Neural progenitor cell (in vitro differentiated cells): ENCODE results near the gene TEX51. TPM values are rescaled to one million over a fixed set of nuclear protein-coding genes. Genes with fewer than 3 reads are reported as not detected.

Experiments used
- DNase-seq: peaks from one replicate; pipeline ENCODE4 v3.0.0-alpha.2; 2016; ENCODE audit warnings: low spot score
- H2AFZ ChIP-seq: fragments of 200-600 bp; sonication (generic); replicated peaks from 2 replicates; pipeline ENCODE4 v1.6.1; 2016; ENCODE audit warnings: antibody characterized with exemption
- H3F3A ChIP-seq: fragments of 200-600 bp; sonication (generic); 2 replicates; pipeline ENCODE4 v1.6.1; 2016; ENCODE audit warnings: antibody characterized with exemption, low read depth
- H3K27ac ChIP-seq: fragments of 200-600 bp; sonication (generic); 2 replicates; pipeline ENCODE4 v1.5.1; 2016; ENCODE audit warnings: mild to moderate bottlenecking
- H3K27me3 ChIP-seq: fragments of 200-600 bp; sonication (generic); 2 replicates; pipeline ENCODE4 v1.6.1; 2016; ENCODE audit warnings: mild to moderate bottlenecking, moderate library complexity
- H3K36me3 ChIP-seq: fragments of 200-600 bp; sonication (generic); 2 replicates; pipeline ENCODE4 v1.5.1; 2016
- H3K4me1 ChIP-seq: fragments of 200-600 bp; sonication (generic); 2 replicates; pipeline ENCODE4 v1.6.1; 2016; ENCODE audit warnings: mixed run types
- H3K4me2 ChIP-seq: fragments of 200-600 bp; sonication (generic); 2 replicates; pipeline ENCODE4 v1.6.1; 2016
- H3K4me3 ChIP-seq: fragments of 200-600 bp; sonication (generic); 2 replicates; pipeline ENCODE4 v1.5.1; 2016
- H3K79me2 ChIP-seq: fragments of 200-600 bp; sonication (generic); 2 replicates; pipeline ENCODE4 v1.6.1; 2016; ENCODE audit warnings: low read depth
- H3K9ac ChIP-seq: fragments of 200-600 bp; sonication (generic); 2 replicates; pipeline ENCODE4 v1.6.1; 2016
- H3K9me3 ChIP-seq: fragments of 200-600 bp; sonication (generic); 2 replicates; pipeline ENCODE4 v1.5.1; 2016; ENCODE audit warnings: low read depth
- H4K20me1 ChIP-seq: fragments of 200-600 bp; sonication (generic); 2 replicates; pipeline ENCODE4 v1.6.1; 2016; ENCODE audit warnings: low read depth
- H3K27ac Mint-ChIP-seq: 3 replicates; pipeline ENCODE4 v1.8.0; 2021; ENCODE audit warnings: mixed read lengths
- H3K27me3 Mint-ChIP-seq: 2 replicates; pipeline ENCODE4 v1.8.0; 2022; ENCODE audit warnings: low read depth, mild to moderate bottlenecking, inconsistent platforms, moderate library complexity, mixed read lengths; ENCODE audit not compliant: insufficient read depth
- H3K36me3 Mint-ChIP-seq: 3 replicates; pipeline ENCODE4 v1.8.0; 2021; ENCODE audit warnings: mixed read lengths
- H3K4me1 Mint-ChIP-seq: 3 replicates; pipeline ENCODE4 v1.8.0; 2021; ENCODE audit warnings: mixed read lengths
- H3K4me3 Mint-ChIP-seq: 3 replicates; pipeline ENCODE4 v1.8.0; 2021; ENCODE audit warnings: mild to moderate bottlenecking, moderate library complexity, mixed read lengths
- H3K9me3 Mint-ChIP-seq: 3 replicates; pipeline ENCODE4 v1.8.0; 2020; ENCODE audit warnings: mixed read lengths
- CTCF ChIP-seq: fragments of 200-600 bp; sonication (generic); IDR thresholded peaks from 2 replicates; pipeline ENCODE4 v1.5.1; 2017; ENCODE audit warnings: antibody characterized with exemption, mild to moderate bottlenecking
- EZH2 ChIP-seq: fragments of 200-600 bp; sonication (generic); IDR thresholded peaks from 2 replicates; pipeline ENCODE4 v1.6.1; 2017; ENCODE audit warnings: antibody characterized with exemption, mild to moderate bottlenecking, moderate library complexity
- EZH2phosphoT487 ChIP-seq: fragments of 200-600 bp; sonication (generic); IDR thresholded peaks from 2 replicates; pipeline ENCODE4 v1.6.1; 2017; ENCODE audit warnings: antibody characterized with exemption
- total RNA-seq: library from RNA; depleted of rRNA; stranded (reverse); fragments of >200 nt; gene quantifications from 2 replicates; pipeline ENCODE4 v1.2.3, GENCODE V29; 2015; ENCODE audit warnings: low replicate concordance

TEX51 gene
- total RNA-seq, 1 donor from 2014 or later = not detected

GRCh38 chr2:126852361-126852760 is 46.3 kb upstream of the TEX51 start:
- H3F3A ChIP-seq = no peaks in the 10 kb centered on the region
- no peak overlapping the region for H2AFZ ChIP-seq
- no peaks in the 10 kb centered on the region for H3K4me1 ChIP-seq
- H3K4me3 ChIP-seq = no peak overlapping the region
- no peak for TF ChIP-seq EZH2
- no peak for TF ChIP-seq CTCF
- no peak for TF ChIP-seq EZH2phosphoT487
- no peaks in the 10 kb centered on the region for H3K36me3 ChIP-seq
- no peaks in the 10 kb centered on the region for H4K20me1 ChIP-seq
- no peak overlapping the region for H3K27ac ChIP-seq
- H3K9ac ChIP-seq = no peak overlapping the region
- no peak for DNase-seq
- H3K4me2 ChIP-seq = no peak overlapping the region
- H3K9me3 ChIP-seq = no peaks in the 10 kb centered on the region
- H3K9me3 Mint-ChIP-seq = peaks cover 2% of the 10 kb centered on the region
- H3K36me3 Mint-ChIP-seq = no peaks in the 10 kb centered on the region
- no peak overlapping the region for H3K4me3 Mint-ChIP-seq
- H3K27ac Mint-ChIP-seq = no peak overlapping the region
- H3K27me3 ChIP-seq = no peaks in the 10 kb centered on the region
- H3K79me2 ChIP-seq = no peaks in the 10 kb centered on the region
- H3K4me1 Mint-ChIP-seq = no peaks in the 10 kb centered on the region
- peaks cover 3% of the 10 kb centered on the region for H3K27me3 Mint-ChIP-seq

DNA sequence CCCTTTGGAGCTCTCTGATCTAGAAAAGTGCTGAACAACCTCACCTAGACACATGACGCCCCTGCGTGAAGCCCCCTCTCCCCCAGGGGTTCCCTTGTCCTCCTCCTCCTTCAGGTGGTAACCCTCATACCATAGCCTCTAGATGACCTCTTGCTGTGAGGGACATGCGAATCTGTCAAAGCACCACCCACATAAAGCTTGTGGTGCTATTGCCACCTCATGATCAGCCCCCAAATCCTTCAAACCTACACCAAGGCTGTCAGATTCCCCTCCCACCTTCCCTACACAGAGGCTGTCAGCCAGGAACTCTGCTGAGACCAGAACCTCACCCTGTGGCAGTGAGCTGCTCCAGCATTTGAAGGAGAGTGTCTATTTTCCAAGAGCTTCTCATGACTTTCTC is 43.1 kb upstream of the TEX51 start:
- Histone ChIP-seq H3K4me1 (no peaks in the 10 kb centered on the region), H3K9ac (no peak overlapping the region), H3K79me2 (no peaks in the 10 kb centered on the region), H3K4me3 (no peak overlapping the region), H2AFZ (no peak overlapping the region), H3K27me3 (no peaks in the 10 kb centered on the region), H3K27ac (no peak overlapping the region), H3K9me3 (no peaks in the 10 kb centered on the region), H3K4me2 (no peak overlapping the region), H3K36me3 (no peaks in the 10 kb centered on the region), H4K20me1 (no peaks in the 10 kb centered on the region), H3F3A (no peaks in the 10 kb centered on the region)
- Mint-ChIP-seq H3K4me1 (no peaks in the 10 kb centered on the region), H3K9me3 (peaks cover 2% of the 10 kb centered on the region), H3K36me3 (no peaks in the 10 kb centered on the region), H3K27me3 (peaks cover 3% of the 10 kb centered on the region), H3K27ac (no peak overlapping the region), H3K4me3 (no peak overlapping the region)
- TF ChIP-seq EZH2phosphoT487 = no peak
- no peak for TF ChIP-seq EZH2
- no peak for TF ChIP-seq CTCF
- DNase-seq = no peak

GRCh38 chr2:126856403-126856802 is 42.3 kb upstream of the TEX51 start:
- no peak overlapping the region for H3K9ac ChIP-seq
- no peak overlapping the region for H2AFZ ChIP-seq
- Mint-ChIP-seq H3K27me3 (peaks cover 3% of the 10 kb centered on the region), H3K4me1 (no peaks in the 10 kb centered on the region), H3K9me3 (peaks cover 2% of the 10 kb centered on the region), H3K36me3 (no peaks in the 10 kb centered on the region), H3K4me3 (no peak overlapping the region), H3K27ac (no peak overlapping the region)
- no peak overlapping the region for H3K4me3 ChIP-seq
- no peaks in the 10 kb centered on the region for H3K36me3 ChIP-seq
- no peaks in the 10 kb centered on the region for H3K79me2 ChIP-seq
- no peaks in the 10 kb centered on the region for H3F3A ChIP-seq
- no peak for TF ChIP-seq EZH2phosphoT487
- no peak for TF ChIP-seq CTCF
- TF ChIP-seq EZH2 = no peak
- no peak overlapping the region for H3K27ac ChIP-seq
- H3K9me3 ChIP-seq = no peaks in the 10 kb centered on the region
- no peak overlapping the region for H3K4me2 ChIP-seq
- no peaks in the 10 kb centered on the region for H3K4me1 ChIP-seq
- DNase-seq = no peak
- H4K20me1 ChIP-seq = no peaks in the 10 kb centered on the region
- no peaks in the 10 kb centered on the region for H3K27me3 ChIP-seq

GRCh38 chr2:126857502-126857901 is 41.2 kb upstream of the TEX51 start:
- Histone ChIP-seq H3K36me3 (no peaks in the 10 kb centered on the region), H3K4me2 (no peak overlapping the region), H4K20me1 (no peaks in the 10 kb centered on the region), H2AFZ (no peak overlapping the region), H3K79me2 (no peaks in the 10 kb centered on the region), H3F3A (no peaks in the 10 kb centered on the region), H3K4me3 (no peak overlapping the region), H3K9ac (no peak overlapping the region), H3K4me1 (no peaks in the 10 kb centered on the region), H3K9me3 (no peaks in the 10 kb centered on the region), H3K27ac (no peak overlapping the region), H3K27me3 (no peaks in the 10 kb centered on the region)
- Mint-ChIP-seq H3K27ac (no peak overlapping the region), H3K27me3 (peaks cover 3% of the 10 kb centered on the region), H3K36me3 (no peaks in the 10 kb centered on the region), H3K4me3 (no peak overlapping the region), H3K9me3 (peaks cover 2% of the 10 kb centered on the region), H3K4me1 (no peaks in the 10 kb centered on the region)
- TF ChIP-seq EZH2 (no peak), CTCF (no peak), EZH2phosphoT487 (no peak)
- no peak for DNase-seq
